ENCODE results near the gene LINGO1. TPM values are rescaled to one million over a fixed set of nuclear protein-coding genes. Genes with fewer than 3 reads are reported as not detected.

LINGO1 gene
- polyA plus RNA-seq, 3 donors: not detected

- TF ChIP-seq, protein P1, sequence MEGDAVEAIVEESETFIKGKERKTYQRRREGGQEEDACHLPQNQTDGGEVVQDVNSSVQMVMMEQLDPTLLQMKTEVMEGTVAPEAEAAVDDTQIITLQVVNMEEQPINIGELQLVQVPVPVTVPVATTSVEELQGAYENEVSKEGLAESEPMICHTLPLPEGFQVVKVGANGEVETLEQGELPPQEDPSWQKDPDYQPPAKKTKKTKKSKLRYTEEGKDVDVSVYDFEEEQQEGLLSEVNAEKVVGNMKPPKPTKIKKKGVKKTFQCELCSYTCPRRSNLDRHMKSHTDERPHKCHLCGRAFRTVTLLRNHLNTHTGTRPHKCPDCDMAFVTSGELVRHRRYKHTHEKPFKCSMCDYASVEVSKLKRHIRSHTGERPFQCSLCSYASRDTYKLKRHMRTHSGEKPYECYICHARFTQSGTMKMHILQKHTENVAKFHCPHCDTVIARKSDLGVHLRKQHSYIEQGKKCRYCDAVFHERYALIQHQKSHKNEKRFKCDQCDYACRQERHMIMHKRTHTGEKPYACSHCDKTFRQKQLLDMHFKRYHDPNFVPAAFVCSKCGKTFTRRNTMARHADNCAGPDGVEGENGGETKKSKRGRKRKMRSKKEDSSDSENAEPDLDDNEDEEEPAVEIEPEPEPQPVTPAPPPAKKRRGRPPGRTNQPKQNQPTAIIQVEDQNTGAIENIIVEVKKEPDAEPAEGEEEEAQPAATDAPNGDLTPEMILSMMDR (IDR thresholded peaks at IDR 0.05): no peak
- intact Hi-C loops (cut with micrococcal nuclease): no loop called here
These were observed 57.3 kb downstream of the LINGO1 start for GRCh38 chr15:77575203-77575934.

DNA sequence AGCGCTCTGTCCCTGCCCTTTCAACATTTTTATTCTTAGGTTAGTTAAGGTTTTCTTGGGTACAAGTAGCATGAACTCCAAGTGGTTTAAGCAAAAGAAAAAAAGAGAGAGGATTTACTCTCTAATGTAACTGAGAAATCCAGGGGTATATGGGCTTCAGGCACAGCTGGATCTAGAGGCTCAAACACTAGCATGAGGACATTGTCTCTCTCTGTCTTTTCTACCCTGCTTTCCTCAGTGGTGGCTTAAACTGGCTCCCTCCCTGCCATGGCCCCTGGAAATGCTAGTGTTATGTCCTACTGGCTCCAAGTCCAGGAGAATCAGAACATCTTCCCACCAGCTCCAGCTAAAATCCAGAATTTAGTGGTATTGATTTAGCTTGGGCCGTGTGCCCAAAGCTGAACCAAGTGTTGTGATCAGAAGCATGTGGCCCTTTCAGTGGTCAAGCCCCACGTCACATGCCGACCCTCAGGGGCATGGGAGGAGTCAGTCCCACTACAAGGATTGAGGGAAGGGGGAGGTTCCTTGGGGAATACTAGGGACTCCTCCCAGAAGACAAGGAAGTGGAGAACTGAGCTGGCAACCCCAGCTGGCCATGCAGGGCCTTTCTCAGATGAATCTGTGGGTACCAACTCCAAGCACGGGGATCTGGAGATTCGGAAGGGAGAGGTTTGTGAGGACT, 58.0 kb downstream of the LINGO1 start:
- Mint-ChIP-seq H3K4me3 (no peak overlapping the region), H3K27me3 (ENCODE audit: low read depth in 3 of 3) (peaks cover 0 to 7% (median 6%) of the 10 kb centered on the region in 3 donors), H3K4me1 (peaks cover 3% of the 10 kb centered on the region), H3K27ac (no peak overlapping the region), H3K36me3 (no peaks in the 10 kb centered on the region), H3K9me3 (peaks cover 0 to 2% (median 0%) of the 10 kb centered on the region in 7 donors)
- peaks cover under 1 to 1% of the 10 kb centered on the region in 2 donors for H3K4me1 ChIP-seq (ENCODE audit: control insufficient read depth in 1 of 2, insufficient read depth in 2 of 2, low read length in 2 of 2)
- 96% methylated on average over 3 of the region's 6 CpGs for WGBS (ENCODE audit: insufficient coverage)
- no peaks in the 10 kb centered on the region for H3K79me2 ChIP-seq (ENCODE audit: insufficient read depth, low read length)
- TF ChIP-seq, protein P1 (IDR thresholded peaks at IDR 0.05): no peak
- no peak overlapping the region for H2AFZ ChIP-seq (ENCODE audit: insufficient read depth, low read depth, low read length, poor library complexity, severe bottlenecking)
- no peaks in the 10 kb centered on the region for H3K9me3 ChIP-seq (replicated peaks in 1 of 2; ENCODE audit: control insufficient read depth in 1 of 2, insufficient read depth in 1 of 2, low read length in 2 of 2)
- intact Hi-C loops (cut with micrococcal nuclease): no loop called here
- H3K4me3 ChIP-seq (replicated peaks in 1 of 3; ENCODE audit: low read depth in 2 of 3, low read length in 3 of 3): no peak overlapping the region
- no peak for DNase-seq
- no peak overlapping the region for H3K4me2 ChIP-seq (replicated peaks; ENCODE audit: extremely low read depth, low read length, poor library complexity, severe bottlenecking)
- H3K27me3 ChIP-seq (ENCODE audit: control insufficient read depth in 2 of 2, insufficient read depth in 2 of 2, low read length in 2 of 2): no peaks in the 10 kb centered on the region
- no peaks in the 10 kb centered on the region for H3K36me3 ChIP-seq (replicated peaks in 1 of 2; ENCODE audit: control insufficient read depth in 1 of 2, insufficient read depth in 2 of 2, low read length in 2 of 2)
- no peak overlapping the region for H3K9ac ChIP-seq (ENCODE audit: insufficient read depth, low read length, poor library complexity, severe bottlenecking)
- H3K27ac ChIP-seq (ENCODE audit: low read depth in 1 of 2, low read length in 2 of 2): no peak overlapping the region
- no peaks in the 10 kb centered on the region for H4K20me1 ChIP-seq (ENCODE audit: insufficient read depth, low read length)

More at GRCh38 chr15:77575203-77575934, 57.3 kb downstream of the LINGO1 start:
- H3K4me3 Mint-ChIP-seq: no peak overlapping the region
- peaks cover 0 to 2% (median 0%) of the 10 kb centered on the region in 7 donors for H3K9me3 Mint-ChIP-seq
- Histone ChIP-seq H4K20me1 (ENCODE audit: insufficient read depth, low read length) (no peaks in the 10 kb centered on the region), H3K9ac (ENCODE audit: insufficient read depth, low read length, poor library complexity, severe bottlenecking) (no peak overlapping the region), H3K27me3 (ENCODE audit: control insufficient read depth in 2 of 2, insufficient read depth in 2 of 2, low read length in 2 of 2) (no peaks in the 10 kb centered on the region), H3K36me3 (replicated peaks in 1 of 2; ENCODE audit: control insufficient read depth in 1 of 2, insufficient read depth in 2 of 2, low read length in 2 of 2) (no peaks in the 10 kb centered on the region), H3K79me2 (ENCODE audit: insufficient read depth, low read length) (no peaks in the 10 kb centered on the region), H3K4me3 (replicated peaks in 1 of 3; ENCODE audit: low read depth in 2 of 3, low read length in 3 of 3) (no peak overlapping the region), H2AFZ (ENCODE audit: insufficient read depth, low read depth, low read length, poor library complexity, severe bottlenecking) (no peak overlapping the region), H3K4me2 (replicated peaks; ENCODE audit: extremely low read depth, low read length, poor library complexity, severe bottlenecking) (no peak overlapping the region), H3K27ac (ENCODE audit: low read depth in 1 of 2, low read length in 2 of 2) (no peak overlapping the region), H3K4me1 (ENCODE audit: control insufficient read depth in 1 of 2, insufficient read depth in 2 of 2, low read length in 2 of 2) (no peaks in the 10 kb centered on the region), H3K9me3 (replicated peaks in 1 of 2; ENCODE audit: control insufficient read depth in 1 of 2, insufficient read depth in 1 of 2, low read length in 2 of 2) (no peaks in the 10 kb centered on the region)
- H3K4me1 Mint-ChIP-seq: no peaks in the 10 kb centered on the region
- H3K27ac Mint-ChIP-seq: no peak overlapping the region
- 91% methylated on average over 7 of the region's 14 CpGs for WGBS (ENCODE audit: insufficient coverage)
- no peaks in the 10 kb centered on the region for H3K36me3 Mint-ChIP-seq
- H3K27me3 Mint-ChIP-seq (ENCODE audit: low read depth in 3 of 3): peaks cover 0 to 6% (median 3%) of the 10 kb centered on the region in 3 donors
- DNase-seq: no peak

All from CD14-positive monocyte (primary cell).